LHCN-M2 (cell line): ENCODE results near the gene ABCA4. TPM values are rescaled to one million over a fixed set of nuclear protein-coding genes. Genes with fewer than 3 reads are reported as not detected.

ENCODE experiments used
- DNase-seq: peaks from one replicate; pipeline ENCODE4 v3.0.0-alpha.2; 2012; ENCODE audit warnings: low read depth
- total RNA-seq: library from RNA; depleted of rRNA; stranded (reverse); fragments of >200 nt; gene quantifications from 2 replicates; pipeline ENCODE4 v1.2.3, GENCODE V29; 2014

ABCA4 gene
- total RNA-seq, 1 experiment from 2014 or later: 0.06 TPM

- peak; percentile 53 for DNase-seq
These were observed 65.4 kb downstream of the ABCA4 start for GRCh38 chr1:94055459-94056122.

- DNase-seq: no peak
These were observed 70.3 kb downstream of the ABCA4 start for GRCh38 chr1:94050675-94051074.

- DNase-seq: peak; percentile 39
These were observed 70.7 kb downstream of the ABCA4 start for GRCh38 chr1:94050254-94050653.

GRCh38 chr1:94049791-94050190 lies 71.2 kb downstream of the ABCA4 start:
- DNase-seq: no peak

- peak; percentile 81 for DNase-seq
These were observed 72.4 kb downstream of the ABCA4 start for GRCh38 chr1:94048413-94049164.

- DNase-seq: no peak
These were observed 73.0 kb downstream of the ABCA4 start for GRCh38 chr1:94047949-94048348.

DNA sequence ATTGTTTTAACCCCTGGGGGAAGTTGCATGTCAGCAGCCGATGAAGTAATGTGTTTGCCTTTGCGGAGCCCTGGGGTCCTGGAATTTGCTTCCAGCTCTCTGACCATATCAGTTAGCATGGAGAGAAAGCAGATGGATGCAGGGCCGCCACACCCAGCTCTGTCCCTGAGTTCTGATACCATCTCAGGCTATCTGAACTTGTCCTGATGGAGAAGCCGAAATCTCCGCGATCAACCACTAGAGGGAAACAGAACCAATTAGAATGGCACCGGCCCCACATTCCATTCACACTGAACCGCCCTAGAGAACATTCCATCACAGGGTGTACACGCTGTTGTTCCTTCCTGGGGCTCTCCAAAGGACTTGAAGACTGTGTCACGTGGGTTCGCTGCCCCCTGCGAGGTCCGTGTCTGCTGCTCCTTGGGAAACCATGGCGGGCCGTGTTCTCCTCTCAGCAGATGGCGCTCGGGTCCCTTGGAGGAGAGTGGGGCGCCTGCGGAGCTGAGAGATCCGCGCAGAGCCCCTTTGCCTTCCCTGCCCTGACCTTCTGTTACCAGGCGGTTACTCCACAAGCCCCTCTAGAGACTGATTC lies 75.4 kb downstream of the ABCA4 start:
- DNase-seq: peak; percentile 96

DNA sequence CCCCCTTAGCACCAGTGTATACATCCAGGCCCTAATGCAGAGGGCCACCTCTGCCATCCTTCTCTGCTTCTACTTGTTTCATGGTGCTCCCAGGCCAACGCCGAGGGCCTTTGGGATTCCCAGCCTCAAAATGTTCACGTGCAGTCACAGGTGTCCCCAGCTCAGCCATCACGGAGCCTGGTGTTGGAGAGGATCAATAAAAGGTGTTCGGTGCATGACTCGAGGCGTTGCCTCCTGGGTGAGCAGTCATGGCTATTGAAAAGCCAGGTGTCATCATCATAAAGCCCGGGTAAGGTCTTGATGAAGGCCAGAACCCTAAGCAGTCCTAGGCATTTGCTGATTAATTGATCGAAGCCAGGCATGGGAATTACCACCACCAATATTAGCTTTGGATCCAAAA lies 76.1 kb downstream of the ABCA4 start:
- no peak for DNase-seq

DNA sequence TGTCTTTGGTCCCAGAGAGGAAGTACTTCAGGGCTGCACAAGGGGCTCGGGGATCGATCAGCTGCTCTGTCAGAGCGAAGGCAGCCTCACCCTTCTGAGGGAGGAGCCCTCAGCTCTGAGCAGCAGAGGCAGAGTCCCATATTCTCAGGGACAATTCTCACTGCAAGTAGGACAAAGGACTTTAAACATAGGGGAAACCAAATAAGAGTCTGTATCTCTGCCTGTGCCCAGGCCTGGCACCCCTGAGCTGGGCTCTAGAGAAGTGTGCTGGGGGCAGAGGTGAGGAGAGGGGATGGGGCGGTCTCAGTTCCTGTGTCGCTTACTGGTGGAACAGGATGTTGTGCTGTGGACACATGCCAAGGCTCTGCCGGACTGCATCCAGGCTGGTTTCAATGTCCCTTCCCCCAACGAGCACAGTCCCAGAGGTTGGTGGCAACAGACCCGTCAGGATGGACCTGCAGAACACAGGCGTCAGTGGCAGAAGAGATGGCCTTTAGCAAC lies 76.6 kb downstream of the ABCA4 start:
- DNase-seq: no peak

GRCh38 chr1:94043738-94044289 lies 77.1 kb downstream of the ABCA4 start:
- no peak for DNase-seq

- no peak for DNase-seq
These were observed 78.6 kb downstream of the ABCA4 start for GRCh38 chr1:94042388-94042787.

DNA sequence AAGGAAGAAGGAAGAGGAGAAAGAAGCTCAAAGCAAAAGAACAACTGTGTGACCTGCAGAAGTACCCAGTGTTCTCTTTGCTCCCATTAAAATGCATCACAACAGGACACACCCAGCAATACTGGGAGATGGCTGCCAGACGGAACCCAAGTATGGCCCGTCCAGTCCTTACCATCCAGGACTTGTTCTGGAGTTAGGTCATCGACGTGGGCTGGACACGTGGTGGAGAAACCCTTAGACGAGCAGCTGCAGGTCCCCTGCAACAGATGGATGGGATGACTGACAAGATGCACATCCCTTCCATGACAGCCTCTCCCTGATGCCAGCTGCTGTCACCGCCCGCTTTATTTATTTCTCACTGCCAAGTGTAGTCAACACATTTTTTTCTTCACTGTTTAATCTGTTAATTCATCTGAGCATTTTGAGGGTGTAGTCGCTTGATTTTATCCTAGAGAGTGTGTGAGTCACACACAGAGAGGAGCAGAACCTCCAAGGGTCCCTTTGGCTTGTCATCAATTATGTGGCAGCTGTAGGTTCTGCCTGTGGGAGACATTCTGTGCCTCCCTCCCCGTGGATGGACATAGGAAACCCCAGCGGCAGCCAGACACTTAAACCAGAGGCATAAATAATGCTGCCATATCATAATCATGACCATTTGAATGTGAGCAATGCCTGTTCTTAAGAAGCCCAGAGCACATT lies 80.9 kb downstream of the ABCA4 start:
- peak; percentile 81 for DNase-seq

DNA sequence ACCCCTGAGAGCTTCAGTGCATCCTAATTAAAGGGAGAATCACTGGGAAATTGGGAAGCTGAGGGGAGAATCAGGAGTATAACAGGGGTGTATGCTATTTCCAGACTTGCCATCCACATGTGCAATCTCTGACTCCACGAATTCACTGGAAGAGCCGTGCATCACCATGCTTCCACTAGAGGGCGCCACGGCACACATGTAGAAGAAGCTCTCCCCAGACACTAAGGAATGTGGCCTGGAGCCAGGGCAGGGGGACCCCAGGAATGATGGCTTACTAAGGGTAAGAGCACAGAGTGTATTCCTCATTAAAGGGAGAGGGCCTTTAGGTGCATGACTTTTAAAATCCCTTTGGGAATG lies 81.5 kb downstream of the ABCA4 start:
- peak; percentile 81 for DNase-seq

DNA sequence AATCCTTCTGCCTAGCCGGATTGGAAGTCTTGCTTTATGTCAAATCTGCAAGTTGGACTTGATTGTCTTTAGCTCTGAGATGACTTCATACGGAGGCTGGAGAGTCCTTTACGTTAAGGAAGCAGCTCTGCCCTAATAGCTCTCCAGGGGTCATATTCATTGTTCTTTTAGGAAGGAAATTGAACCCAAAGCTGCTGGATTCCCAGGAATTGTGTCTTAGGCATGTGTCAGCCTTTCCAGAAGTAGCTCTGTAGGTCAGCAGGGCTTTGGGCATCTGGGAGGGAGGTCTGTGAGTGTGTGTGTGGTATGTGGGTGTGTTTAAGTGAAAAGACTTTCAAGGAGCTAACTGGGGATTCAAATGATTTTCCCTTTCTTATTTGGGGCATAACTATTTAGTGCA lies 82.4 kb downstream of the ABCA4 start:
- no peak for DNase-seq

DNA sequence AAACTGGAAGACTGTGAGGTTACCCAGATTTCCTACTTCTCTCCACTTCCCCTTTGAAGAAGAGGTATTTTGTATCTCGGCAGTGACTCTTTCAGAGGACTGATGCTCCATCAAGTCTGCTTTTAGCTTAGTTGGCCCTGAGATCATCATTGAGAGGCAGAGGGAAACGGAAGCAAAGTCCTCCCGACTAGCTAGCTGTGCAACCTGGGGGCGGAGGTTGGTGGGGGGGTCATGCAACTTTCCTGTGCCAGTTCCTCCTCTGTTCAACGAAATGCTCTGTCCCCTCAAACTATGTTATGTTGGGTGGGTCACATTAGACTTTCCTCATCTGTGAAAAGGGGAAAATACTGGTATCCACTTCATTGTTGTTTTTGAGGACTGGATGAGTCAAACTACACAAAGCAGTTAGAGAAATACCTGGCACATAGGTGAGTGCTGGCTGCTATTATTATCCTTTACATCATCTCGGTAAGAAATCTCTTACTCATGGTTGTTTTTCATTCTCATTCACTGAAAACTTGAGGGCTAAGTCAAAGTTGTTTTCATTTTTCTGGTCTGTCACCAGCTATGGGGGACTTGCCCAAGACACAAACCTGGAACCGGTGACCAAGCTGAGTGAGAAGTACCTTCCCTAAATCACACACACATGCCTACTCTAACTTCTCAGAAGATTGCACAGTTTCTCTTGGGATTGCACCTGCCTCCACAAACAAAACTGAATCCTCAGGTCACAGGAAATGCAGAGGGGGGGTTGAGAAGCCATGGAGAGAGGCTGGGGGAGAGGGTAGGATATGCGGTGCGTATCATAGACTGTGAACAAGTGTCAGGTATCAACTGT lies 83.3 kb downstream of the ABCA4 start:
- DNase-seq: no peak

- no peak for DNase-seq
These were observed 84.2 kb downstream of the ABCA4 start for GRCh38 chr1:94036730-94037129.

DNA sequence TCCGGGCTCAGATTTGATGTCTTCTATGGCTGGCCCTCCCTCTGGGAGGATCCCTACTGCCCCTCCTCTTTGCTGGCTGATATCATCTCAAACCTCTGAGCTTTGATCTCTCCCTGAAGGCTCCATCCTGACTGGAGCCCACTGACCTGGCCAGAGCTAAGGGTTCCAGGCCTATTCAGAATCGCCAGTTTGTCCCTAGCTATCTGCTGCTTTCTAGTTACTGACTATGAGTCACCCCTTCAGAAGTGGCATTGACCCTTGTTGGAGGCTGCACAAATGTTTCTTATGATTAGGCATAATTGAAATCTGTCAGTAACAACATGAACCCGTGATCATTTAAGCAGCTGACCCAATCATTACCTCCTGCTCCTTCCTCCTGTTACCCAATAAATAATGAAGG lies 87.1 kb downstream of the ABCA4 start:
- no peak for DNase-seq

DNA sequence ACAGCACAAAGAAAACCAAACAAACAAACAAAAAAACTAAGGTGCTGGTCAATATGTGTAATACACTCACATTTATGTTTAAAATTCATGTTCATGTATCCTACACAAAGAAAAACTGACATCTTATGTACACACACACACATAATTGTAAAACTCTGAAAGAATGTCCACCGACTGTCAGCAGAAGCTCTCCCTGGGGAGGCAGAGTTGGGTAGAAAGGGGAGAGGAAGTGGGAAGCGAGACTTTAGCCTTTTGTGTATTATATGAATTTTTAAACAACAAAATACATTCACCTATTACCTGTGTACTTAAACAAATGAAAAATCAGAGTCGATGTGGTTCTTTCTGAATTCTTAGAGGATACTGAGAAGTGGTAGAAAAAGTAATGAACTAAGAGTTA lies 88.3 kb downstream of the ABCA4 start:
- no peak for DNase-seq

DNA sequence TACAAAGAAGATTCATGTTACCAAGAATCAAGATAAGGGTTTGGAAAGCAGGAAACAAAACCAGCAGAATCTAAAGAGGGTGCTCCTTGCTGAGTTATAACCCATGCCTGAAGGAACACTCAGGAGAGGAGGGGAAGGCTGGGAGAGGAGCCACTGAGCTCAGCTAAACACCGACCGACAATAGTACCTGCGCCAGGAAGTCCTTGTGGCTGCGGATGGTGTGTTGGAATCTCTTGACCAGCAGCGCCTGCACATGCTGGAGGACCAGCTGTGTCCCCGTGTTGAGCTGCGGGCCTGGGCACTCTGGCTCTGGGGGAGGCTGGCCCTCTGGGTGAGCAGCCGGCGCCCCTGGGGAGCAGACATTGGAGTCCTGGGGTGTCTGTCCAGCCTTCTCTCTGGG lies 89.4 kb downstream of the ABCA4 start:
- DNase-seq: no peak

DNA sequence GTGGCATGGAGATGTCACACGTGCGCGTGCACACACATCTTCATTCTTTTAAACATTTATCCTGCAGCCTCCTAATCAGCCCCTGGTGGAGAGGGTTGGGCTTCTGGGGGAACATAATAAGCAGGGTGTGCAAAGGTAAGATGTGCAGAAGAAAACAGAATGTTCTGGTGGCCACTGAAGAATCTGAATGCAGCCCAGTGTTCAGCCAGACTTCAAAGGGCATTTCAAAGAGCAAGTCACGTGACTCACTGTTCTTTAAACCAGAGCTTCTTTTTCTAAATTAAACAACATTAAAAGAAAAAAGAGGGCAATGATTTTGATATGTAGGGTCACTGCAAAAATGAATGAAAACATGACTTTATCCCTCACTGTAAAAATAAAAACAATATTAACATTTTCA lies 89.8 kb downstream of the ABCA4 start:
- no peak for DNase-seq
